ENCODE measurements around the gene C4B.
"Not testable (repeated sequence)": the region's sequence is repeated elsewhere in the genome, so short reads cannot be mapped to it uniquely, and the experiment has no call there.

The C4B gene

GRCh38 chr6:32014547-32014946 lies at the start of gene C4B:
Gene C4B, plus strand, starts transcription at chr6:32014795. Its CDS starts 51 bp downstream, at chr6:32014846.
- H3K27ac ChIP-seq (ENCODE audit: low read length); H3K27me3 ChIP-seq (ENCODE audit: insufficient read depth, low read length, poor library complexity); DNase-seq; H3K9ac ChIP-seq (ENCODE audit: low read depth, low read length); H3K4me1 ChIP-seq (ENCODE audit: insufficient read depth, low read length); H3K9me3 ChIP-seq (ENCODE audit: insufficient read depth, low read length, severe bottlenecking); H2AFZ ChIP-seq (ENCODE audit: low read depth, low read length); H3K36me3 ChIP-seq (ENCODE audit: insufficient read depth, low read length); H4K20me1 ChIP-seq (ENCODE audit: insufficient read depth, low read length); H3K4me3 ChIP-seq (ENCODE audit: low read depth in 1 of 2, low read length in 2 of 2); ATAC-seq (ENCODE audit: insufficient read depth, low read depth); H3K4me2 ChIP-seq (ENCODE audit: insufficient read depth, low read length); H3K79me2 ChIP-seq (ENCODE audit: insufficient read depth, low read length): not testable (repeated sequence)

GRCh38 chr6:31965700-31966099 lies 48.9 kb upstream of the C4B start:
- no peak overlapping the region for H3K27ac ChIP-seq (ENCODE audit: low read length)
- peaks cover 98% of the 10 kb centered on the region for H3K36me3 ChIP-seq (ENCODE audit: insufficient read depth, low read length)
- no peak overlapping the region for H3K4me2 ChIP-seq (ENCODE audit: insufficient read depth, low read length)
- no peak overlapping the region for H3K9ac ChIP-seq (ENCODE audit: low read depth, low read length)
- TF ChIP-seq CTCF (IDR thresholded peaks at IDR 0.05; ENCODE audit: borderline replicate concordance, extremely low read depth, low read length, poor library complexity, severe bottlenecking) = no peak
- TF ChIP-seq EZH2 (IDR thresholded peaks at IDR 0.05; ENCODE audit: borderline replicate concordance, low read depth, low read length, severe bottlenecking) = no peak
- H3K27me3 ChIP-seq (ENCODE audit: insufficient read depth, low read length, poor library complexity) = no peaks in the 10 kb centered on the region
- H3K9me3 ChIP-seq (ENCODE audit: insufficient read depth, low read length, severe bottlenecking) = no peaks in the 10 kb centered on the region
- no peak for ATAC-seq (ENCODE audit: insufficient read depth, low read depth)
- peaks cover 13% of the 10 kb centered on the region for H3K79me2 ChIP-seq (ENCODE audit: insufficient read depth, low read length)
- peaks cover 15% of the 10 kb centered on the region for H3K4me1 ChIP-seq (ENCODE audit: insufficient read depth, low read length)
- H3K4me3 ChIP-seq (ENCODE audit: low read depth in 1 of 2, low read length in 2 of 2) = no peak overlapping the region
- no peak overlapping the region for H2AFZ ChIP-seq (ENCODE audit: low read depth, low read length)
- no peak for DNase-seq
- peaks cover 6% of the 10 kb centered on the region; the same call in 1 of the 2 replicates for H4K20me1 ChIP-seq (ENCODE audit: insufficient read depth, low read length)

- peaks cover 91% of the 10 kb centered on the region for H3K36me3 ChIP-seq (ENCODE audit: insufficient read depth, low read length)
- H4K20me1 ChIP-seq (ENCODE audit: insufficient read depth, low read length) = peaks cover 6% of the 10 kb centered on the region; the same call in 1 of the 2 replicates
- H3K4me2 ChIP-seq (ENCODE audit: insufficient read depth, low read length) = no peak overlapping the region
- no peak overlapping the region for H2AFZ ChIP-seq (ENCODE audit: low read depth, low read length)
- peaks cover 21% of the 10 kb centered on the region for H3K79me2 ChIP-seq (ENCODE audit: insufficient read depth, low read length)
- no peaks in the 10 kb centered on the region for H3K9me3 ChIP-seq (ENCODE audit: insufficient read depth, low read length, severe bottlenecking)
- H3K9ac ChIP-seq (ENCODE audit: low read depth, low read length) = no peak overlapping the region
- no peak overlapping the region for H3K27ac ChIP-seq (ENCODE audit: low read length)
- peaks cover 23% of the 10 kb centered on the region for H3K4me1 ChIP-seq (ENCODE audit: insufficient read depth, low read length)
- TF ChIP-seq EZH2 (IDR thresholded peaks at IDR 0.05; ENCODE audit: borderline replicate concordance, low read depth, low read length, severe bottlenecking) = no peak
- TF ChIP-seq CTCF (IDR thresholded peaks at IDR 0.05; ENCODE audit: borderline replicate concordance, extremely low read depth, low read length, poor library complexity, severe bottlenecking) = no peak
- DNase-seq (no peak), ATAC-seq (ENCODE audit: insufficient read depth, low read depth) (no peak)
- H3K4me3 ChIP-seq (ENCODE audit: low read depth in 1 of 2, low read length in 2 of 2) = no peak overlapping the region
- no peaks in the 10 kb centered on the region for H3K27me3 ChIP-seq (ENCODE audit: insufficient read depth, low read length, poor library complexity)
These were observed 48.1 kb upstream of the C4B start for GRCh38 chr6:31966506-31966905.

- peaks cover 24% of the 10 kb centered on the region for H3K79me2 ChIP-seq (ENCODE audit: insufficient read depth, low read length)
- H3K4me1 ChIP-seq (ENCODE audit: insufficient read depth, low read length) = peaks cover 26% of the 10 kb centered on the region
- H3K36me3 ChIP-seq (ENCODE audit: insufficient read depth, low read length) = peaks cover 83% of the 10 kb centered on the region
- no peak overlapping the region for H3K4me3 ChIP-seq (ENCODE audit: low read depth in 1 of 2, low read length in 2 of 2)
- no peaks in the 10 kb centered on the region for H3K9me3 ChIP-seq (ENCODE audit: insufficient read depth, low read length, severe bottlenecking)
- no peaks in the 10 kb centered on the region for H3K27me3 ChIP-seq (ENCODE audit: insufficient read depth, low read length, poor library complexity)
- DNase-seq (no peak), ATAC-seq (ENCODE audit: insufficient read depth, low read depth) (no peak)
- H4K20me1 ChIP-seq (ENCODE audit: insufficient read depth, low read length) = peaks cover 6% of the 10 kb centered on the region; the same call in 1 of the 2 replicates
- no peak overlapping the region for H3K27ac ChIP-seq (ENCODE audit: low read length)
- no peak overlapping the region for H3K4me2 ChIP-seq (ENCODE audit: insufficient read depth, low read length)
- no peak overlapping the region for H3K9ac ChIP-seq (ENCODE audit: low read depth, low read length)
- TF ChIP-seq CTCF (IDR thresholded peaks at IDR 0.05; ENCODE audit: borderline replicate concordance, extremely low read depth, low read length, poor library complexity, severe bottlenecking) = no peak
- no peak for TF ChIP-seq EZH2 (IDR thresholded peaks at IDR 0.05; ENCODE audit: borderline replicate concordance, low read depth, low read length, severe bottlenecking)
- no peak overlapping the region for H2AFZ ChIP-seq (ENCODE audit: low read depth, low read length)
These were observed 47.3 kb upstream of the C4B start for GRCh38 chr6:31966997-31967925.
